ENCODE results near the gene ERBB4.

Gene ERBB4

DNA sequence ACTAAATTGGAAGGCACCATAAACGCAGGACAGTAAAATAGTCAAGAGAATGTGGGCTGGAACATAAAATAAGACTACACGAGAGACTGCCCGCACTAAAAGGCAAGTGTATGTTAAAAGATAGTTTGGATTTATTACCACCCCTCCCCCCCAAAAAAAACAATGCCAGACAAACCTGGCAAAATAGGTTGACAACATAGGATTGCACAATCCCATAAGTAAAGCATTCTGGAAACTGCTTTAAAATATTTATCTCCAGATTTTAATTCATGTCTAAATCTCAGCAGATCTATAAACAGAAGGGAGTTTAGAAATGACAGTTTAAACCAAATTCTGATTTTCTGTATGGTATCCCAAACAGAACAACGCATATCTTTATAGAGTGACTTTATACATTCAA, 455.1 kb downstream of the ERBB4 start:
- no peak for DNase-seq (ENCODE audit: low read depth in 3 of 3)

DNA sequence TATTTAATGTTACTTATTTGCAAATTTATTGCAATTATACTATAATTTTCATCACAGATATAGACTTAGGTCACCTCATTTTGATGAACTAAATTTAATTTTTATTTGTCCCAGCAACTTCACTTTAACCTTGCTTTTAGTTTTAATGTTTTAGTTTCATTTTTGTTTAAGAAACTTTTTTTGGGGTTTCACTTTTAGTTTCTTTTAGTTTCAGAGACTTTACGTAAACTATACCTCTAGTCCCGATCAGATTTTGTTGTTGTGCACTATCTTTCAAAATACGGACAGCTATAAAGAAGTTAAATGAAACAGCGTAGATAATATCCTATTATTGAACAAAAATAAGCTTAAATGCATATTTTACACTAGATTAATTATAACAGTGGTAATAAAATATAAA, 460.5 kb downstream of the ERBB4 start:
- no peak for DNase-seq (ENCODE audit: low read depth in 3 of 3)

DNA sequence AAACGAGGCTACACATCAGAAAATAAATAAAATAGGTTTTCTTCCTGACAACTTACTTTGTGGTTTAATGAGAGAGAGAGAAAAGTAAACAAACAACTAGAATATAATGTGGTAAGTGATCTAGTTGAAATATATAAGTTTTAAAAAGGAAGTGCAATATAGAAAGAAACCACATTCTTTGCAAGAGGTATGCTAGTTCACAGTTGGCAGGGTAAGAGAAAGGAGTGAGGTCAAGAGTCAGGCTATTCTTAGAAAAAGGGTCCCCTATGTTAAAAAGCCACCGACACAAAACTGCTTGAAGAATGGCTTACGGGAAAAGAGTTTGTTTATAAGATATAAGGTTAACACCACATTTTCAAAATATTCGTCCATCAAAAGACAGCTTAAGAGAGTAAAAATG, 462.1 kb downstream of the ERBB4 start:
- no peak for DNase-seq (ENCODE audit: low read depth in 3 of 3)

DNA sequence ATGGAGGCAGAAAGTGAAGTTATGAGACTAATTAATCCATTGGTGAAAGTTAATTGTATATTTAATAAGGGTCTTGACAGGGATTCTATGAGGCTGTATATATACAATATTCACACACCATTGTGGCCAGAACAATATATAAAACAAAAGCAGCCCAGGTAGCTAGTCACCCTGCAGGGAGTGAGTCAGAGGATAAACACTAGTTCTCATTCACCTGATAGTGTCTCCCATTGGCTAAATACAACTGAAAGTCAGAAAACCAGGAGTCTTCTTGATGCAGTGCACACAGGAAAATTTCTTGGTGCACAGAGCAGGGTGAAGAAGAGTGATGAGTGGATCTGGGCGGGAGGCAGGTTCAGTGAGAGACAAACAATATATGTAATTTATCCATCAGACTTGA, 465.2 kb downstream of the ERBB4 start:
- DNase-seq (ENCODE audit: low read depth in 3 of 3), result no peak

DNA sequence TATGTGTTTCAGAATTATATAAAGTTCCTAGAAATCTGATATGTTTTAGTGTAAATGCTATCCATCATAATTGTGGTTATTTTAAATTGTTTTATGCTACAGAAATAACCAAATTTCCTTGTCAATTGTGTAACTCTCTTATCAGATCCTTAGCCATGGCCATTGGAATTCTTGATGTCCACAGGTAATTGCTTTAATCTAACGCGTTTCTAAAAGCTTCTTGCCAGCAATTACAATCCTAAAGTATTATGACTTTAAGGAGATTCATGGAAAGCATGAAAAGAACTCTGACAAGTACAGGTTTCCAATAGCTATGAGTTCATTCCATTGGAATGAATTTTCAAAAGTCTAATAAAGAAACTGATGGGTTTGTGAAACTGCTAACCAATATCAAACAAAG, 472.1 kb downstream of the ERBB4 start:
- no peak for DNase-seq (ENCODE audit: low read depth in 3 of 3)

DNA sequence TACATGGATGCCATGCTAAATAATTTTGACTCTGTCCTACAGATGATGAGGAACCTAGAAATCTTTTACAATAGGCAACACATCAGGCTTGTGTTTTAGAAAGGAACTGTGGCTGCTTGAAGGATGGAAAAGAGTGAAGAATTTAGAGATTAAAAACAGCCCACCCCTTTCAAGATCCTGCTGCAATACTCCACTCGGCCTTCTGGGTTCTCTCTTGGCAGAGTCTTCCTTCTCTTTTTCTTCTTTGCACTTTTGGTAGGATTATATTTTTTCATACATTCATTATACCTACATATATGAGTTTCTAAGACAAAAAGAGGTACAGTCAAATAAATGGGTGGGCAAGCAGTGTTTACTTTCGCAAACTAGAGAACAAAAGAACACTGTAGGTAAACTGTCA, 474.3 kb downstream of the ERBB4 start:
- DNase-seq (ENCODE audit: low read depth in 3 of 3), result no peak

DNA sequence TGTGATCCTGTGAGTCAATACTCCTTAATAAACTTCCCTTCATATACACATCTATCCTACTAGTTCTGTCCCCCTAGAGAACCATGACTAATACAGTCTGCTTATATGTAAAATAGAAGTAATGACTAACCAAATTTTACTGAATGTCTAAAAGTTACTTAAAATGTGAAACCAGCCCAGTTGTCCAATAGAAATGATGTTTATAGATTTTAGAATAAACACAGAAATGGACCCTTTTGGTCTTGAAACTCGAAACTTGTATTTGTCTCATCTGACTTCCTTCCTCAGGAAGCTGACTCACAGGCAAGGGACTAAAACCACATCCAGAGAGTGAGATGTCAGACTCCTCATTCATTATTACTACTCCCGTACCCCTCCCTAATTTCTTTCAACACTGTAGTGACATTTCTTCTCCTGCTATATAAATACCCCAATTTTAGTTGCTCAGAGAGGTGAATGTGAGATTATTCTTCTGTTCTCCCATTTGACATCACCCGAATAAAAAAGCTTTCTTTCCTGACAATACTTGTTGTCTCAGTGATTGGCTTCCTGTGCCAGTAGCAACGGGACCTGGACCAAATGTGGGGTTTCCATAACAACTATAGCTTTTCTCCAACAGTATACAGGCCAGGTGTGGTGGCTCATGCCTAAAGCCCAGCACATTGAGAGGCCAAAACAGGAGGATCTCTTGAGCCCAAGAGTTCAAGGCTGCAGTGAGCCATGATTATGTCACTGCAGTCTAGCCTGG, 486.0 kb downstream of the ERBB4 start:
- no peak for DNase-seq (ENCODE audit: low read depth in 3 of 3)

DNA sequence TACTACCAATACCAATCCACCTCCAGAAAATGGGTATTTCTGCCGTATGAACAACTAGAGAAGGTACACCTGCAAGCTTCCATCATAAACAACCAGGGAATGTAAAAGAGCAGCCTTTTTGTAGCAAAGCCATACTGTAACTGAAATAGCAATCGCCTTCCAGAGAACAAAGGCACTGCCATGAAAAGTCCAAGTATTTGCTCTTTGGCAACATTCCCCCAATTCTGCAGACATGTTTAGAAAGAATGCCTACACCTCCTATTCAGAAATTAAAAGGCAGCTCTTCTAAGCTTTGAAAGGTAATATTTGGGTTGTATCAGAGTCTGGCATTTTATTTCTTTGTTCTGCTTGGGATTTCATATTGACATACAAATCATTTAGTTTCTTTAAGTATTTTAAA, 487.7 kb downstream of the ERBB4 start:
- DNase-seq (ENCODE audit: low read depth in 3 of 3), result no peak

DNA sequence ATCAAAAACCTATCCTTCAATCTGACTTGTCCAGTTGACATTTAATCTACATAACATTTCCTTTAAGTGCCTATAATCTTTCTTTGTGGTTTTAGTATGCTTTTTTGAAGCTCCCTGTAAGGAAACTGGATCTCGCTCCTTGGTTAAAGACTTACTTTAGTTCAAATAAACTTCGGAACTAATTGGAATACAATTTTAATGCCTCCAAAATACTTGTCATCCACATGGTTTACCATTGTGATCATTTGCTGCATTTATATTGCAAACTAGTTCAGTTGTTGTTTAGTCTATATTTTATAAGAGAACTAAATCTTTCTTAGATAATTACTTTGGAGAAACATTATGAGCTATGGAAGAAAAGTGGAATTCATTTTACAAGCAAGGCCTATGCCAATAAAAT, 496.0 kb downstream of the ERBB4 start:
- DNase-seq (ENCODE audit: low read depth in 3 of 3), result no peak

DNA sequence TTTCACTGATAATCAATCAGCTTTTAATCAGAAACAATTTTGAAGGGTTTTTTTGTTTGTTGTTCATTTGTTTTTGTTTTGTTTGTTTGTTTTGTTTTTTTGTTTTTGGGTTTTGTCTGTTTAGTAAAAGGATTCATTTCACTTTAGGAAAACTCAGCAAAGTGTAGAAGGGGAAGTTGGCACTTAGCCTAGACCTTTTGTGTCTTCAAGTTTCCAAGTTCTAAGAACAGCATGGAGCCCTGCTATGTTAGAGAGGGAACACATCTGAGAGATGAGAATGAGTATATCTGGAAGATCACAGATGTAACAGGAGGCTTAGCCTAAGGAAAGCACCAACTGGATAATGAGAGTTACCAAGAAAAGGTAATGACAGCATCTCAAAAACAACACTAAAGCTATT, 501.5 kb downstream of the ERBB4 start:
- DNase-seq (ENCODE audit: low read depth in 3 of 3), result no peak

DNA sequence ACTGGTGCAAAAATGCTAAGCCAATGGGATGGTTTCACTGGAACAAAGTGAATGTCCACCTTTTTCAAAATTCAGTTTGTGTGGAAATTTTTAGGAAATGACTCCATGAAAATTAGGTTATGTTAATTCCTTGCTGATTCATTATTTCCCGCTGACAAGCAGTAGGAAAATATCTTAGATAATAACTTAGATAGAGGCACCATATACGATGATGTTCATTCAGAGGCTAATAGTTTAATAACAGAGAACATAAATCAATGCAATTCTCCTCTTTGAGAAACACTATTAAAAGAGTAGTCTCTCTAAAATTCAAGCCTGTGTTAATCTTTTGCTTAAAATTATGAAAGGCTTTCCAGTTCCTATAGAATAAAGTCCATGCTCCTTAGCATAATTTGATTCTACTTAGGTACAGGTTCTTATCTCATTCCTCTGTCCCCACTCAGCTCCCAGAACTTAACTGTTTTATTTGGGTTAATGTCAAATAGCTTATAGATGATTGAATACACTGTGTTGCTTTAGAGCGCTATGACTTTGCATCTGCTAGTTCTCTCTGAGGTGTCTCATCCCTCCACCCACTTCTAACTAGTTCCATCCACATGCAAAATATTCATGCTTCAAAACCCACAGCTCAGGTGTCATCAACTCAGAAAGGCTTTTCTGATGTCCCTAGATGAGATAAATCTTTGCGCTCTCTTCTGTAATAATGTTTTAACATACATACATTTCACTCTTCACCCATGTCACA, 503.6 kb downstream of the ERBB4 start:
- DNase-seq (ENCODE audit: low read depth in 3 of 3), result no peak

DNA sequence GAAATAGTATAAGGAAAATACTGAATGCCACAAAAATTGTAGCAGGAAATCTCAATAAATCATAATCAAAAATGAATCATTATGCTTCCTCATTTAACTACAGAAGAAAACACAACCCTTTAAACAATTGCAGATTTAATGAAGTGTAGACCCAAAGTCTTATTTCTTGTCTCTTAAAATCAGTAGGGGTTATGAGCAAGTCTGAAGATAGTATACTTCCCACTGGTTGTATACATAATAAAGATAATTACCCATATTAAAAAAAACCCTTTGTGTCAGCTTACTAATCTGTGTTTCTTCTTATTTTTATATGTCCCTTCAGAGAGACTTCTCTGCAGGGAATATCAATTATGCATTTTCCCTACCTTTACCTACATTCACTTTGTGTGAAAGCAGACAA, 504.7 kb downstream of the ERBB4 start:
- DNase-seq (ENCODE audit: low read depth in 3 of 3), result no peak

DNA sequence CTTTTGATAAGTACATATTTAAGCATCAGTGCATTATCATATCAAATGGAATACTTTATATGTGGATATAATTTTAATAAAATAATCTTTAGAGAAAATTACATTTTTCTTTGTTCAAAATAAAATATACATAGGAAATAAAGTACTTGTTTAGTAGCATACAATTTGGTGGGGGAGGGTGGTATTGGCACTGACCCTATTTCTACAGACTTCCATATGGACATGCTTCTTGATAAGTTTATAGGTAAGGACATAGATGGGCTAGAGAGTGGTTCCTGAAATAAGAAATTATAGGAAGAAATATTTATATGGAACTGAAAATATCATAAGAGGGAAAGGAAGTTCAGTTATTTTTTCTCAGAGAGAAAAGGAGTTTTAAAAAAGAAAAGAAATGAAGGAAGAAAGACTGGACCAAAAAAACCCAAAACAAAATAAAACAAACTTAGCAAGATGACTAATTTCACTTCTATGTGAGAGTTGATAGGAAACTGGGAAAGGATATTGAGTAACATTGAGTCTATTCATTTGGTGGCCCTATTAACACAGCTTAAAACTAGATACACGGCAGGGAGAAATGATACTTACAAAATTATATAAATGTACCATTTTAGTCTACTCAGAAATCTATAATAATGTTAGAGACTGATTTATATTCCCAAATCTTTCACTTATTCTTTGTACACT, 505.9 kb downstream of the ERBB4 start:
- no peak for DNase-seq (ENCODE audit: low read depth in 3 of 3)

DNA sequence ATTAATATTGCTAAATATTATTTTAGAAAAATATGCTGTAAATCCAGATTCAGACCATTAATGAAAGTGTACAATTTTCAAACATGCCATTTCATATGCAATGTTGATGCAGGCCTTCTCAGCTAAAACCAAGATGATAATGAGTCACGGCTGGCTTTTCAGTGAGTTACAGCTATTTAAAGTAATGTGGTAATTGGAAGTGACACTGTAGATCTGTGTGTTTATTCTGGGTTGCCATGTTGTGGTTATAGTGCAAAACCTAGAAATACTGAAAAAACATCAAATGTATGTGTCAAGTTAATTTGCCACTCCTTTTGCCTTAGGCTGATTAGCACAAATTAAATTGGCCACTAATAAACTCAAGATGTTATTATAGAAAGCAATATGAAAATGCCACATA, 506.6 kb downstream of the ERBB4 start:
- DNase-seq (ENCODE audit: low read depth in 3 of 3), result no peak

DNA sequence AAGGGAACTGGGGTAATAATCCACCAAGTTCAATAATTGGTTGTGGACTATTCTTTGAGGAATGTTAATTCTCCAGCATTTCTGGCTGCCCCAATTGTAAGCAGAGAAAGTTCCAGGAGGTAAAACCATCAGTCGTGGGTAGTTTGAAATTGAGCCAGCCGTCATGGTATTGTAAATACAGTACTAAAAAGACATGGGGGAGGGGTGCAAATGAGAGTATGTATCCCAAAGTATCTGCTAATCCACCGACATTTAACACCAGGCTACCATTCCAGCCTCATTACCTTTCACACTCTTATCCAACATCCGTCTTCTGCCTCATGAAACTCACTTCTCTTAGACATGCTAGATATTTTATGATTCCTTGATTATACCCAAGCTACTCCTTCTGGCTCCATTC, 507.9 kb downstream of the ERBB4 start:
- no peak for DNase-seq (ENCODE audit: low read depth in 3 of 3)

DNA sequence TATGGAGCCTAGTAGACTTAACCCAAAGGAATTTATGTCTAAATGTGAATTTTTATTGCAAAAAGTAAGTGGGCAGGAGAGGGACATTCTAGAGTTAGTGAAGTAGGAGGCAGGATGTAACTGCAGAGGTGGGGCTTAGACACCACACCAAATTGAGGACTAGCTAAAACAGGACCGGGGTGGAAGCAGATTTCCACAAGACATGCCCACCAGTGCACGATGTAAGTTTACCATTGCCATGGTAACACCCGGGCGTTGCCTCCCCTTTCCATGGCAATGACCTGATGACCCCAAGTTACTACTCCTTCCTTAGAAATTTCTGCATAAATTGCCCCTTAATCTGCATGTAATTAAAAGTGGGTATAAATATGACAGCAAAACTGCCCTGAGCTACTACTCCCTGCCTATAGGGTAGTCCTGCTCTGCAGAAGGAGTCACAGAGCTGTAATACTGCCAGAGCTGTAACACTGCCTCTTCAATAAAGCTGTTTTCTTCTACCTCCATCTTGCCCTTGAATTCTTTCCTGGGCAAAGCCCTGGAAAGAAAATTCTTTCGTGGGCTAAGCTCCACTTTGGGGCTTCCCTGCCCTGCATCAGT, 509.7 kb downstream of the ERBB4 start:
- DNase-seq (ENCODE audit: low read depth in 3 of 3), result no peak

DNA sequence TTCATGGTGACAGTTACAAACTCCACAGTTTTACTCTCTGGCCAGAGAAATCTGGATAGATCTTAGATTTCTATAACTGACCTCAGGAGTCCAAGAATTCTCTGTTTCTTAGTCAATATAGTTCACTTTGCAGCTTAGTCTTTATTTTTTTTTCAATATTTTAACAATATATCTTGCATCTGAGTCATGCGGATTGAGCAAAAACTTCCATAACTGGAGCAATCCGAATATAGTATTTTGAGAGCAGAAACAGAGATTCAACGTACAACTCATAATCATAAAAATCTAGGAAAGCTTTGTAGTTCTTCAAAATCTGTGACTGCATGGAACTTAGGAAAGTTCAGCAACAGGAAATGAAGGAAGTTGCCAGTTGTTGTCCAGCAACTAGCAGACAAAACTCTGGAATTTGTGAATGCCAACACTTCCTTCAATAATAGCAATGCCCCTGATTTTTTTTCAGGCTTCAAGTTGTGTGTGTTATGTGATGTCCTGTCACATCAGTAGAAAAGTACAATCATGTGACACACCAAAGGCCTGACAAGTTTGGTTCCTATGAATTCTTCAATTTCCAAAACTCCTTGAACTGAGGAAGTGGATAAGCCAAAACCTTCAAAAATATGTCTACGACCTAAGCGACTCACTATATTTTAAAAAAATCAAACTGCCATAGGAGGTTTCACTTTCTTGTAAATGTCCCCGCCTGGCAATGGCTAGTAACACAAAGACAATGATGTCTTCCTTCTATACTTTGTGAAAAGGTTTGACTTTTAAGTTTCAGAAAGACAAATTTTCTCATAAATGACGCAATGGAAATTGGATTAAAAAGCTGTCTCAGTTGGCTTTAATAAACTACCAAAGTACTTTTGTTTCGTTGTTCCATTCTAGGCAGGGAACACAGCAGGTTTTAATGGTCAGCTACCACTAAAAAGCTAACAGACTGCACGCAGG, 510.6 kb downstream of the ERBB4 start:
- DNase-seq (ENCODE audit: low read depth in 3 of 3), result no peak

DNA sequence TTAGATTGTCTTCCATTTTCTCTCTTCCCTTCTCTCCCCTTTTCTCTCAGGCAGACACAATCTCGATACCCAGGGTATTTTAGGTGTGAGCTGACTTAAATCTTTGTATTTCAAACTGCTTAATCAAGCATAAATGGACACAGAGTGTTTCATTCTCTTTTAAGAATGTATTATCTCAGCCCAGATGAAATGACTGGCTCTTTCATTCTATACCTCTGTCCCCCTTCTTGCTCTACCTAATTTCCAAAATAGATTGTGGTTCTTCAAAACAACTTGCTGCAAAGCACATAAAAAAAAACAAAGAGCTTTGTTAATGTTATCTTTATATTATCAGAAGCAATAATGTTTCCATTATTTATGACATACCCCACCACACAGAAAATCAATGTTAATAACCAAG, 514.6 kb downstream of the ERBB4 start:
- DNase-seq (ENCODE audit: low read depth in 3 of 3), result no peak

DNA sequence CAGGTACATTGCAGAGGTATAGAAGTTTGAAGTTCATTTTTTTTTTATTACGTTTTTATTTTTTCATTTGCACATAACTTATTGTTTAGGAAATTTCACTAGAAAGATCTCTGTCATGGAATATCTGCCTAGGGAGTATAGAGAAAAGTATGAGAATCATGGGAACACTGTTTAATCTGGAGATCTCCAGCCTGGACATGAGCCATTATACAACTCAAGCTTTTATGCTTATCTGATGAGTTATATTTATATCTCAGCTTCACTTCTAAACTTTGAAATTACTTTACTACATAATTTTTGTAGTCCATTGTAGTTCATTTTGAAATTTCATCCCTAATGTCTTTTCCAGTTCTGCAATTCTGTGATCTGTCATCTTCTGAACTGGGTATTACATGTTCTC, 515.6 kb downstream of the ERBB4 start:
- DNase-seq (ENCODE audit: low read depth in 3 of 3), result no peak

DNA sequence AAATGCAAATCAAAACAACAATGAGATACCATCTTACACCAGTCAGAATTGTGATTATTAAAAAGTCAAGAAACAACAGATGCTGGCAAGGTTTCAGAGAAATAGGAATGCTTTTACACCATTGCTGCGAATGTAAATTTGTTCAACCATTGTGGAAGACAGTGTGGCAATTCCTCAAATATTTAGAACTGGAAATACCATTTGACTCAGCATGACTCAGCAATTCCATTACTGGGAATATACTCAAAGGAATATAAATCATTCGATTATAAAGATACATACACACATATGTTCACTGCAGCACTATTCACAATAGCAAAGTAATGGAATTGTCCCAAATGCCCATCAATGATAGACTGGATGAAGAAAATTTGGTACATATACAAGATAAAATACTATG, 516.7 kb downstream of the ERBB4 start:
- no peak for DNase-seq (ENCODE audit: low read depth in 3 of 3)

DNA sequence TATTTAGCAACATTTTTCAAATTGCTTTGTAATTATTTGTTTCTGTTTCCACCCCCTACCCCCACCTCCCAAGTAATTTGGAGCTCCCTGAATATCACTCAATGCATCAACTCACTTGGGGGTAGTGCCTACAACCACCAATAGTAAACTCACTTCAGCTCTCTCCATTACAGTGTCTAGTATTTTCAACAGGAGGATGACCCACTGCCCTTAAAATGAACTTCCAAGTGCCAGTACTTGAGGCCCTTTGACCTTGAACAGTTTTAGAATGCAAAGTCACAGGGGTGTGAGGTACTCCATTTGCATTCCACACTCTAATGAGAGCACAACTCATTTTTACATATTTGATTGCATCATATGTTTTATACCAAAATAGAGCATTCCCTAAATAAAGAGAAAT, 523.0 kb downstream of the ERBB4 start:
- DNase-seq (ENCODE audit: low read depth in 3 of 3), result no peak

DNA sequence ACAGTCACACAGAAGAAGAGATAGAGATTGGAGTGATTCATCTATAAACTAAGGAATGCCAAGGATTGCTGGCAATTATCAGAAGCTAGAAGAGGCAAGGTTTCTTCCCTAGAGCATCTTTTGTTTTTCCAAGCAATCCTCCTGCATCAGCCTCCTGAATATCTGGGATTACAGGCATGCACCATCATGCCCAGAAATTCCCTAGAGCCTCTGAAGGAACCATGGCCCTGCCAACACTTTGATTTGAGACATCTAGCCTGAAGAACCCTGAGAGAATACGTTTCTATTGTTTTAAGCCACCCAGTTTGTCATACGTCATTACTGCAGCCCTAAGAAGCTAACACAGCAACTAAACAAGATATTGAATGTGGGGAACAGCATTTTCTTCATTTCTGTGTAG, 525.0 kb downstream of the ERBB4 start:
- no peak for DNase-seq (ENCODE audit: low read depth in 3 of 3)

All from stimulated activated CD4-positive, alpha-beta T cell treated with anti-CD3 and anti-CD28 coated beads, TNF-alpha, amount 100 ng/mL, for 4 hours (primary cell).